Parathyroid adenoma (tissue), 2 donors: Measurements from ENCODE around the gene ZNHIT1.

Experiments
- H2AFZ ChIP-seq: fragments of 300-600 bp; sonication (generic); one replicate; pipeline ENCODE4 v1.7.0; 2017; ENCODE audit warnings: antibody characterized with exemption, mild to moderate bottlenecking
- H3K27ac ChIP-seq: fragments of 300-600 bp; sonication (generic); one replicate; pipeline ENCODE4 v1.7.0; 2017
- H3K27me3 ChIP-seq: fragments of 300-600 bp; sonication (generic); one replicate; pipeline ENCODE4 v1.7.0; 2017; ENCODE audit warnings: low read length; ENCODE audit not compliant: control insufficient read depth, insufficient read depth
- H3K36me3 ChIP-seq: fragments of 300-600 bp; sonication (generic); one replicate; pipeline ENCODE4 v1.7.0; 2017; ENCODE audit warnings: low read length; ENCODE audit not compliant: control insufficient read depth, insufficient read depth
- H3K4me1 ChIP-seq: fragments of 300-600 bp; sonication (generic); one replicate; pipeline ENCODE4 v1.7.0; 2017; ENCODE audit warnings: control low read depth
- H3K4me2 ChIP-seq: fragments of 300-600 bp; sonication (generic); one replicate; pipeline ENCODE4 v1.7.0; 2017; ENCODE audit warnings: low read length
- H3K4me3 ChIP-seq: fragments of 300-600 bp; sonication (generic); one replicate; pipeline ENCODE4 v1.7.0; 2017; ENCODE audit warnings: low read depth, low read length
- H3K79me2 ChIP-seq: fragments of 300-600 bp; sonication (generic); one replicate; pipeline ENCODE4 v1.7.0; 2017; ENCODE audit warnings: control low read depth
- H3K9ac ChIP-seq: fragments of 300-600 bp; sonication (generic); one replicate; pipeline ENCODE4 v1.7.0; 2017; ENCODE audit warnings: mild to moderate bottlenecking
- H3K9me3 ChIP-seq: fragments of 300-600 bp; sonication (generic); one replicate; pipeline ENCODE4 v1.7.0; 2017; ENCODE audit warnings: low read length; ENCODE audit not compliant: control insufficient read depth
- TF ChIP-seq, protein P1 (sequence below): fragments of 300-600 bp; sonication (generic); IDR thresholded peaks from one replicate; pipeline ENCODE4 v1.7.0; 2017; ENCODE audit warnings: antibody characterized with exemption, mild to moderate bottlenecking
- donor health status: primary hyperparathyroidism.

The ZNHIT1 gene

GRCh38 chr7:101237206-101238067 is 19.5 kb downstream of the ZNHIT1 start, which contains the start of gene CLDN15:
Gene CLDN15, minus strand, starts transcription at chr7:101237802. Its CDS starts 221 bp downstream, at chr7:101237581.
- Histone ChIP-seq H3K27me3 (no peaks in the 10 kb centered on the region), H3K79me2 (peaks cover 24% of the 10 kb centered on the region), H3K4me1 (no peaks in the 10 kb centered on the region), H3K27ac (peak within 1 kb of the TSS; percentile 30), H2AFZ (no peak within 1 kb of the TSS), H3K36me3 (no peaks in the 10 kb centered on the region), H3K4me2 (peak within 1 kb of the TSS; percentile 17), H3K9me3 (no peaks in the 10 kb centered on the region), H3K4me3 (no peak within 1 kb of the TSS), H3K9ac (no peak within 1 kb of the TSS)
- TF ChIP-seq, protein P1, sequence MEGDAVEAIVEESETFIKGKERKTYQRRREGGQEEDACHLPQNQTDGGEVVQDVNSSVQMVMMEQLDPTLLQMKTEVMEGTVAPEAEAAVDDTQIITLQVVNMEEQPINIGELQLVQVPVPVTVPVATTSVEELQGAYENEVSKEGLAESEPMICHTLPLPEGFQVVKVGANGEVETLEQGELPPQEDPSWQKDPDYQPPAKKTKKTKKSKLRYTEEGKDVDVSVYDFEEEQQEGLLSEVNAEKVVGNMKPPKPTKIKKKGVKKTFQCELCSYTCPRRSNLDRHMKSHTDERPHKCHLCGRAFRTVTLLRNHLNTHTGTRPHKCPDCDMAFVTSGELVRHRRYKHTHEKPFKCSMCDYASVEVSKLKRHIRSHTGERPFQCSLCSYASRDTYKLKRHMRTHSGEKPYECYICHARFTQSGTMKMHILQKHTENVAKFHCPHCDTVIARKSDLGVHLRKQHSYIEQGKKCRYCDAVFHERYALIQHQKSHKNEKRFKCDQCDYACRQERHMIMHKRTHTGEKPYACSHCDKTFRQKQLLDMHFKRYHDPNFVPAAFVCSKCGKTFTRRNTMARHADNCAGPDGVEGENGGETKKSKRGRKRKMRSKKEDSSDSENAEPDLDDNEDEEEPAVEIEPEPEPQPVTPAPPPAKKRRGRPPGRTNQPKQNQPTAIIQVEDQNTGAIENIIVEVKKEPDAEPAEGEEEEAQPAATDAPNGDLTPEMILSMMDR, result no peak

- Histone ChIP-seq H3K27me3 (no peaks in the 10 kb centered on the region), H3K79me2 (peaks cover 28% of the 10 kb centered on the region), H3K36me3 (no peaks in the 10 kb centered on the region), H2AFZ (no peak overlapping the region), H3K4me3 (no peak overlapping the region), H3K27ac (peak overlapping the region; percentile 24), H3K9me3 (no peaks in the 10 kb centered on the region), H3K4me2 (no peak overlapping the region), H3K4me1 (peaks cover 6% of the 10 kb centered on the region), H3K9ac (no peak overlapping the region)
- TF ChIP-seq, protein P1, result no peak
Observed at GRCh38 chr7:101238226-101239182, 20.5 kb downstream of the ZNHIT1 start.

DNA sequence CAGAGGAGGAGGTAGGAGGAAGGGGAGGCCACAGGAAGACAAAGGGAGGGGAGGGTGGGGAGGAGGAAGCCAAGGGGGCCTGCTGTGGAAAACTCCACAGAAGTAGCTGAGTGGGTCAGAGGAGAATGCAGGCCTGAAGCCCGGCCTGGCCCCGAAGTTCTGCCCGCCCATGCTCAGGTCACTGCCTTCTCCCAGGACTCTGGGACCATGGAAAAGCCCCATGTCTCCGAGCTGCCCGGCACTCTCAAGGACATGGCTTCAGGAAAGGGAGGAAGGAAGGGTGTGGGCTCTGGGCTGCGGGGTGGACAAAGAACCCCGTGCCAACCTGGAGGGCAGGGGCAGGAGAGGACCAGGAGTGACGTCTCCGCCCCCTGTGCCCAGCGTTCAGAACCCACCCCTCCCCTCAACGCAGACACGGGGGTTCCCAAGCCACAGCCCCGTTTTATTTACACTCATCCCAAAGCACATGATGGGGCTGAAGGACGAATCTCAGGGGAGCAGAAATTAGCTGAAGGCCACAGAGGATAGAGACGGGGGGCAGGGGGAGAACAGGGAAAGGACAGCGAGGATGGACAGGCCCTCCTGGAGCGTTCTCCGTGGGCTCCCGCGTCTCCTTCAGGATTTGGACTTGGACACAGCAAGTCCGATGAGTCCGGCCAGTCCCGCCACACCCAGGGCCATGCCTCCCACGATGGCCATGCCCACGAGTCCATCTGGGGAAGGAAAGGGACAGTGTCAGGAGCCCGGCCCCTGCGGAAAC is 21.4 kb downstream of the ZNHIT1 start:
- Histone ChIP-seq H3K9me3 (no peaks in the 10 kb centered on the region), H3K27me3 (no peaks in the 10 kb centered on the region), H3K4me2 (no peak overlapping the region), H3K4me3 (no peak overlapping the region), H2AFZ (no peak overlapping the region), H3K79me2 (peaks cover 28% of the 10 kb centered on the region), H3K27ac (peak overlapping the region; percentile 51), H3K9ac (no peak overlapping the region), H3K36me3 (no peaks in the 10 kb centered on the region), H3K4me1 (peaks cover 11% of the 10 kb centered on the region)
- TF ChIP-seq, protein P1, result no peak

- H3K9me3 ChIP-seq, result no peaks in the 10 kb centered on the region
- H3K36me3 ChIP-seq, result no peaks in the 10 kb centered on the region
- no peaks in the 10 kb centered on the region for H3K27me3 ChIP-seq
- TF ChIP-seq, protein P1, result no peak
- no peak overlapping the region for H3K4me3 ChIP-seq
- H3K9ac ChIP-seq, result no peak overlapping the region
- no peak overlapping the region for H2AFZ ChIP-seq
- peaks cover 28% of the 10 kb centered on the region for H3K79me2 ChIP-seq
- no peak overlapping the region for H3K4me2 ChIP-seq
- peaks cover 11% of the 10 kb centered on the region for H3K4me1 ChIP-seq
- H3K27ac ChIP-seq, result peak overlapping the region; percentile 51
Observed at GRCh38 chr7:101239951-101240220, 21.9 kb downstream of the ZNHIT1 start.
